Transverse colon (tissue), 4 donors: ENCODE measurements around the gene SCN4A.

Experiments
- CTCF ChIP-seq, 5 experiments: fragments of 200-600 bp in 3 of 5; fragments of 450-650 bp in 2 of 5; sonication (generic) in 3 of 5; IDR thresholded peaks; 1 replicate in 2 of 5; 2 replicates in 3 of 5; pipeline ENCODE4 v1.5.1; 2016 to 2017; ENCODE audit warnings: antibody characterized with exemption in 5 of 5, inconsistent platforms in 3 of 5, mild to moderate bottlenecking in 2 of 5, moderate library complexity in 1 of 5
- EP300 ChIP-seq: sonication (generic); formaldehyde crosslinking; IDR thresholded peaks from one replicate; pipeline ENCODE4 v1.6.1; 2017; ENCODE audit warnings: antibody characterized with exemption, low read depth
- POLR2A ChIP-seq: fragments of 450-650 bp; IDR thresholded peaks from one replicate; pipeline ENCODE4 v1.6.1; 2016; ENCODE audit warnings: antibody characterized with exemption, mild to moderate bottlenecking, moderate library complexity
- POLR2AphosphoS5 ChIP-seq, 3 donors: sonication (generic); formaldehyde crosslinking; IDR thresholded peaks; one replicate each; pipeline ENCODE4 v1.6.1; 2016; ENCODE audit warnings: antibody characterized with exemption in 3 of 3

- no peak for TF ChIP-seq CTCF (IDR thresholded peaks at IDR 0.05)
- no peak for TF ChIP-seq POLR2A
- TF ChIP-seq EP300: no peak
- no peak for TF ChIP-seq POLR2AphosphoS5 (IDR thresholded peaks at IDR 0.05)
These were observed 6.0 kb downstream of the SCN4A start for GRCh38 chr17:63966646-63967264.
